GM18907 (cell line): ENCODE measurements around the gene TP53TG5.

ENCODE experiments used
- ATAC-seq: cut with Tn5 transposase; IDR thresholded peaks from one replicate; pipeline ENCODE4 v1.9.1; 2021; ENCODE audit warnings: mild to moderate bottlenecking, moderate library complexity; ENCODE audit not compliant: unreplicated experiment

The TP53TG5 gene

GRCh38 chr20:45378191-45378590 lies at the start of gene TP53TG5:
Gene TP53TG5 (minus strand): TSS chr20:45378325. CDS start chr20:45378236, 89 bp downstream.
- ATAC-seq, result no peak

- ATAC-seq, result no peak
Measured at GRCh38 chr20:45427236-45428149, 49.4 kb upstream of the TP53TG5 start.

- ATAC-seq, result no peak
Measured at GRCh38 chr20:45426320-45427016, 48.3 kb upstream of the TP53TG5 start.

- ATAC-seq, result no peak
Measured at GRCh38 chr20:45425561-45425960, 47.4 kb upstream of the TP53TG5 start.

GRCh38 chr20:45423700-45424099 lies 45.6 kb upstream of the TP53TG5 start:
- no peak for ATAC-seq

GRCh38 chr20:45420125-45420524 lies 42.0 kb upstream of the TP53TG5 start:
- ATAC-seq, result no peak

GRCh38 chr20:45419188-45420091 lies 41.3 kb upstream of the TP53TG5 start:
- ATAC-seq, result peak; percentile 73

GRCh38 chr20:45416917-45417316 lies 38.8 kb upstream of the TP53TG5 start:
- ATAC-seq, result no peak

GRCh38 chr20:45415822-45416637 lies 37.9 kb upstream of the TP53TG5 start, which contains the start of gene PIGT:
Gene PIGT (plus strand): TSS chr20:45416141. CDS start chr20:45416157, 16 bp downstream.
- peak; percentile 62 for ATAC-seq

GRCh38 chr20:45413479-45413878 lies 35.4 kb upstream of the TP53TG5 start:
- ATAC-seq, result no peak

- ATAC-seq, result no peak
Measured at GRCh38 chr20:45412653-45413052, 34.5 kb upstream of the TP53TG5 start.

- no peak for ATAC-seq
Measured at GRCh38 chr20:45410887-45411286, 32.8 kb upstream of the TP53TG5 start.

- no peak for ATAC-seq
Measured at GRCh38 chr20:45409521-45410272, 31.6 kb upstream of the TP53TG5 start.

GRCh38 chr20:45408646-45409213 lies 30.6 kb upstream of the TP53TG5 start:
- ATAC-seq, result no peak

GRCh38 chr20:45407783-45408645 lies 29.9 kb upstream of the TP53TG5 start, which contains the start of gene DBNDD2:
Gene DBNDD2 (plus strand): TSS chr20:45408289. CDS start chr20:45408468, 179 bp downstream.
- ATAC-seq, result no peak

GRCh38 chr20:45407067-45407745 lies 29.1 kb upstream of the TP53TG5 start:
- no peak for ATAC-seq
